BE2C (cell line): ENCODE results near the gene NR5A2.

Experiments
- DNase-seq: peaks from one replicate; pipeline ENCODE4 v3.0.0-alpha.2; 2020
- H3K27me3 ChIP-seq: fragments of 250-450 bp; sonication (Bioruptor Pico); 2 replicates; pipeline ENCODE4 v1.5.1; 2020; ENCODE audit warnings: mild to moderate bottlenecking
- H3K36me3 ChIP-seq: fragments of 250-450 bp; sonication (Bioruptor Pico); 2 replicates; pipeline ENCODE4 v1.5.1; 2020; ENCODE audit warnings: mild to moderate bottlenecking
- H3K4me1 ChIP-seq: fragments of 250-450 bp; sonication (Bioruptor Pico); 2 replicates; pipeline ENCODE4 v1.5.1; 2020
- H3K4me3 ChIP-seq: 2 replicates; pipeline ENCODE4 v1.5.1; 2011; ENCODE audit warnings: low read depth, low read length
- H3K9me3 ChIP-seq: fragments of 250-450 bp; sonication (Bioruptor Pico); 2 replicates; pipeline ENCODE4 v1.5.1; 2020
- CTCF ChIP-seq: IDR thresholded peaks from 2 replicates; pipeline ENCODE4 v1.5.1; 2012; ENCODE audit warnings: mild to moderate bottlenecking, low read depth, low read length

The NR5A2 gene

DNA sequence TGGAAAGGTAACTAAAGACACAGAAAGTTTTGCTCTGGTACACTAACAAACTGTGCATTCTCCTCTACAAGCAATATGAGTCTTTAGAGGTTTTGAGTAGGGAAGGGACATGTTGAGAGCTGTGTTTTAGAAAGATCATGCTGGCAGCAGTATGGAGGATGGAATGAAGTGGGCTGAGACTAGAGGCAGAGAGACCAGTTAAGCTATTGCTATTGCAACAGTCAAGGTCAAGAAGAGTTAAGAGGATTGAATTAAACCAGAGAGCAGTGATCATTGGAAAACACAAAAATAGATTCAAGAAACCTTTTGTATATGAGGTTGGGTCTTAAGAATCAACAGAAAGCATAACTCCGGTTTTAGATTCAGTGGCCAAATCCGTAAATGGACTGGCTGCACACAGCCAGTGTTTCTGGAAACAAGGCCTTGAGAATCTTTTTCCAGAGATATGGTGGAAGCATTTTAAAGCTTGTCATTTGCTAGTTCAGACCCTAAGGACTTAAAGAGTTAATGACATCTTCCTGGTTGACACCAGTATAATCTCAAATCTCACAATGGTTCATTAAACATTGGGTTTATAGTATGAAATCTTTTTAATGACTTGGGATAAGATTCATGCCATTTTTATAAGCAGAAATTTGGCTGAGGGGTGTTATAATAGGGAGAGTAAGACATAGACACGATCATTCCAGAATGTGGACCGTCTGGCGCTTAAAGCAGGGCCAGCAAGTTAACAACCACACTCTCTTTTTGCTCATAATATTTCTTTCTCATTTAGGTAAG is 177.9 kb downstream of the NR5A2 start:
- Histone ChIP-seq H3K36me3 (no peaks in the 10 kb centered on the region), H3K9me3 (no peaks in the 10 kb centered on the region), H3K27me3 (peaks cover 28% of the 10 kb centered on the region), H3K4me1 (no peaks in the 10 kb centered on the region), H3K4me3 (no peak overlapping the region)
- no peak for TF ChIP-seq CTCF
- no peak for DNase-seq

DNA sequence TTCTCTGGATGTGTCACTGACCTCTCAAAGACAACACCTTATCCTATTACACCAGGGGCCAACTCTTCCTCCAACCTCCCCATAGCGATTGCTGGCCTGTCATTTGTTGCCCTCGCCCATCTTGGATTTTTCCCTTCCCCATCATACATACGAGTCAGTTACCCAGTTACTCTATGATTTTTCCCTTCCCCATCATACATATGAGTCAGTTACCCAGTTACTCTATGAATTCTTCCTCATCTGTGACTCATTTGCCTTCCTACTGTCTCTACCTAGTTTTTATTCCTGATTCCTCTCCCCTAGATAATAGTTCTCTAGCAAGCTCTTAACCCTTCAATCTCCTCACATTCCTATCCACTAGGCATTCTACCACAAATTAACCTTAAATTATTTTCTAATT is 178.8 kb downstream of the NR5A2 start:
- no peaks in the 10 kb centered on the region for H3K9me3 ChIP-seq
- H3K4me3 ChIP-seq: no peak overlapping the region
- TF ChIP-seq CTCF: no peak
- peaks cover 28% of the 10 kb centered on the region for H3K27me3 ChIP-seq
- H3K36me3 ChIP-seq: no peaks in the 10 kb centered on the region
- DNase-seq: no peak
- H3K4me1 ChIP-seq: no peaks in the 10 kb centered on the region

- no peak for TF ChIP-seq CTCF
- no peaks in the 10 kb centered on the region for H3K4me1 ChIP-seq
- no peaks in the 10 kb centered on the region for H3K36me3 ChIP-seq
- H3K27me3 ChIP-seq: peaks cover 28% of the 10 kb centered on the region
- no peak overlapping the region for H3K4me3 ChIP-seq
- DNase-seq: no peak
- H3K9me3 ChIP-seq: no peaks in the 10 kb centered on the region
Observed at GRCh38 chr1:200206761-200207160, 179.3 kb downstream of the NR5A2 start.

DNA sequence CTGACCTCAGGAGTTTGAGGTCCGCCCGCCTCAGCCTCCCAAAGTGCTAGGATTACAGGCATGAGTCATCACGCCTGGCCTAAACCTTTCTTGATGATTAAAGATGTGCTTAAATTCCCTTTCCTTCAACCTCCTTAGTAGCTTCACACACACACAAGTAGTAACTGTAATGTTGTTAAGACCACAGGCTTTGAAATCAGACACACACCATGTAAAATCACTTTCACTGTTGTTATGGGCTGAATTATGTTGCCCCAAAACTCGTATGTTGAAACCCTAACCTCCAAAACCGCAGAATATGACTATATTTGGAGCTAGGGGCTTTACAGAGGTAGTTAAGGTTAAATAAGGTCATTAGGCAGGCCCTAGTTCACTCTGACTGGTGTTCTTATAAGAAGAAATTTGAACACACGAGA is 180.2 kb downstream of the NR5A2 start:
- Histone ChIP-seq H3K36me3 (no peaks in the 10 kb centered on the region), H3K4me3 (no peak overlapping the region), H3K4me1 (no peaks in the 10 kb centered on the region), H3K27me3 (peaks cover 28% of the 10 kb centered on the region), H3K9me3 (no peaks in the 10 kb centered on the region)
- TF ChIP-seq CTCF: no peak
- DNase-seq: no peak

DNA sequence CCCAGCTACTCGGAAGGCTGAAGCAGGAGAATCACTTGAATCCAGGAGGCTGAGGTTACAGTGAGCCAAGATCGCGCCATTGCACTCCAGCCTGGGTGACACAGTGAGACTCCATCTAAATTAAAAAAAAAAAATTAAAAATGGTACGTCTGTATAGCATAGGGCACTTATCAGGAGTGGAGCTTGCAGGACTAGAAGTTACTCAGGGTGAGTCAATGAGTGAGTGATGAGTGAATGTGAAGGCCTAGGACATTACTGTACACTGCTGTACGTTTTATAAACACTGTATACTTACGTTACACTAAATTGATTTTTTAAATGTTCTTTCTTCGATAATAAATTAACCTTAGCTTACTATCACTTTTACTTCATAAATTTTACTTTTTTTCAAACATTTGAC is 183.6 kb downstream of the NR5A2 start:
- H3K9me3 ChIP-seq: no peaks in the 10 kb centered on the region
- no peak for DNase-seq
- H3K36me3 ChIP-seq: no peaks in the 10 kb centered on the region
- peaks cover 30% of the 10 kb centered on the region for H3K27me3 ChIP-seq
- no peak overlapping the region for H3K4me3 ChIP-seq
- TF ChIP-seq CTCF: no peak
- H3K4me1 ChIP-seq: no peaks in the 10 kb centered on the region

DNA sequence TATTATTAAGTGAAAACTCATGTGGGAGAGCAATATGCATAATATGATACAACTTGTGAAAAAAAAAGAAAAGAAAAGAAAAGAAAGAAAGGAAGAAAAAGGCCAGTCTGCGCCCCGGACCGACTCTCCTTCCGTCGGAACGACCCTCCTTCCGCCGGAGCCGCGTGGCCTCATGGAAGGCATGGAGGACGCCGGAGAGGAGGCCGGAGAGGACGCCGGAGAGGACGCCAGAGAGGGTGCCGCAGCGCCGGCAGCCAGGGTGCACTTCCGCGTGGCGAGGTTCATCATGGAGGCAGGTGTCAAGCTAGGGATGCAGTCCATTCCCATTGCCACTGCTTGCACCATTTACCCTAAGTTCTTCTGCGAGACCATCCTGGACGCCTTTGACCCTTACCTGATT is 185.9 kb downstream of the NR5A2 start:
- Histone ChIP-seq H3K9me3 (no peaks in the 10 kb centered on the region), H3K36me3 (no peaks in the 10 kb centered on the region), H3K4me1 (no peaks in the 10 kb centered on the region), H3K4me3 (no peak overlapping the region), H3K27me3 (peaks cover 34% of the 10 kb centered on the region)
- TF ChIP-seq CTCF: no peak
- no peak for DNase-seq
